Measurements from ENCODE around the gene GLYATL3.

Gene GLYATL3

DNA sequence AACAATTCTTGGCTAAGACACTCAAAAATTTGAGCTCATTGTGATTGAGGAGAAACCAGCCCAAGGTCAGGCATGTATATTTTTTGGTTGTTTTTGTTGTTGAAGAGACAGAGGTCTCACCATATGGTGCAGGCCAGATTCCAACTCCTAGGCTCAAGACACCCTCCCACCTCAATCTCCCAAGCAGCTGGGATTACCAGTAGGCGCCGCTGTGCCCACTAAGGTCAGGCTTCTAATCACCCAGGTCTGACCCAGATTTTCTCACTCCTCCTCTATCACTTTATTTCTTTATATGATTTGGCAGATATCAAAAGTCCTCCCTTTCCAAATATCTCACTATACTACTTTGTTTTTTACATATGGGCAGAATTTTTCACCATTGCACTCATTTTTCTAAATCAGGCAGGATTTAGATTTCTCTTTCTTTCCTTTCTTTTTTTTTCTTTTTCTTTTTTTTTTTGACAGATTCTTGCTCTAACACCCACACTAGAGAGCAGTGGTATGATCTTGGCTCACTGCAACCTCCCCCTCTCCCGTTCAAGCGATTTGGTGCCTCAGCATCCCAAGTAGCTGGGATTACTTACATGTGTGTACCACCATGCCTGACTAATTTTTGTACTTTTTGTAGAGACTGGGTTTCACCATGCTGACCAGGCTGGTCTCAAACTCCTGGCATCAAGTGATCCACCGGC is 49.0 kb downstream of the GLYATL3 start:
- no peak for DNase-seq (ENCODE audit: low read depth, low spot score)

DNA sequence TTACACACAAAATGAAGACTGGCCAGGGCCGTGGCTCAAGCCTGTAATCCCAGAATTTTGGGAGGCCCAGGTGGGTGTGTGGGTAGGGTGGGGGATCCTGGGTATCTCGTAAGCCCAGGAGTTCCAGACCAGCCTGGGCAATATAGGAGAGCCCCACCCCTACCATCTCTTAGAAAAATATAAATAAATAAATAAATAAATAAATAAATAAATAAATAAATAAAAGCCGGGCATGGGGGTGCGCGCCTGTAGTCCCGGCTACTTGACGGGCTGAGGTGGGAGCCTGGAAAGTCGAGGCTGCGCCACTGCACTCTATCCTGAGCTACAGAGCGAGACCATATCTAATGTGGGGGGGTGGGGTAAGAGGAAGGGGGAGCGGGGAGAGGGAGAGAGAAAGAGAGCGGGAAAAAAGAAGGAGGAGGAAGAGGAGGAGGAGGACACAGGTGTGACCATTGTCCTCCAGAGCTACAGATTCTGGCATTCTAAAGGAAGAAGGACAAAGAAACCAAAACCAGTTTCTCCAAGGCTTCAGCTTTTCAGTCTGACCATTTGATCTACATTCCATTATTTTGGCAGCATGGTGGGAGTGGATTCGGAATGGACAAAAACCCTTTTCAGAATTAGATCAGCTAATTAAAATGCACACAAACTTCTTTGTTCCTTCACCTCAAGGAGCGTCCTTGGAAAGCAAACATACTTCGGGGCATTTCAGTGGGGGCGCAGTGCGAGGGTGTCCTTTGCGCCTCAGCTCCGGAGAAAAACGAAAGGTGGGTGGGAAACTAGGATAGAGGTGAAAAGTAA is 50.2 kb downstream of the GLYATL3 start:
- no peak for DNase-seq (ENCODE audit: low read depth, low spot score)

DNA sequence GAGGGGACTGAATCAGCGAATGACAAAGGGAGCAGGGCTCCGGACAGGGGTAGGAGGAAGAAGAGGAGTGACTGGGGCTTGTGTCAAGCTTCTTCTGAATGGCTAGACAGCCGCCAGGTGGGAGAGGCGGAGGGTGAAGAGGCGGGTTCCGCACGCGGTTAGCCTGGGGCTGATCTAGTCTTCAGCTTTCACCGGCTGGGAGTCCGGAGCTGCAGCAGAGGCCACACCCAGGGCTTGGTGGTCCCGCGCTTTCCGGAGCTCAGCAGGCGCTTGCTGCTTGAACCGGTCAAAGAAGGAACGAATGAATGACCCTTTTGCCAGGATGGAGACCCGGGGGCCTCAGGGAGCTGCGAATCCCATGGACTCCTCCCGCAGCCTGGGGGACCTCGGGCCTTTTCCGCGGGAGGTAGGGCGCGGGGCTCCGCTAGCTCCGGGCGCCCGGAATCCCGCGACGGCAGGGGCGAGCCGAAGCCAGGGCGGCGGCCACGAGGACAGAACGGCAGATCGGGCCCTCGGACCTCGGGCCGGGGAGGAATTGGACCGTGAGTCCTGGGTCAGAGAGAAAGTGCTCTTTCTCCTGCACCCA is 50.9 kb downstream of the GLYATL3 start, which contains the start of gene C6orf141:
TSS of gene C6orf141 (plus strand) at position 177 of the 586 bp plus-strand sequence. CDS start at position 302, 125 bp downstream.
- DNase-seq (ENCODE audit: low read depth, low spot score): no peak

DNA sequence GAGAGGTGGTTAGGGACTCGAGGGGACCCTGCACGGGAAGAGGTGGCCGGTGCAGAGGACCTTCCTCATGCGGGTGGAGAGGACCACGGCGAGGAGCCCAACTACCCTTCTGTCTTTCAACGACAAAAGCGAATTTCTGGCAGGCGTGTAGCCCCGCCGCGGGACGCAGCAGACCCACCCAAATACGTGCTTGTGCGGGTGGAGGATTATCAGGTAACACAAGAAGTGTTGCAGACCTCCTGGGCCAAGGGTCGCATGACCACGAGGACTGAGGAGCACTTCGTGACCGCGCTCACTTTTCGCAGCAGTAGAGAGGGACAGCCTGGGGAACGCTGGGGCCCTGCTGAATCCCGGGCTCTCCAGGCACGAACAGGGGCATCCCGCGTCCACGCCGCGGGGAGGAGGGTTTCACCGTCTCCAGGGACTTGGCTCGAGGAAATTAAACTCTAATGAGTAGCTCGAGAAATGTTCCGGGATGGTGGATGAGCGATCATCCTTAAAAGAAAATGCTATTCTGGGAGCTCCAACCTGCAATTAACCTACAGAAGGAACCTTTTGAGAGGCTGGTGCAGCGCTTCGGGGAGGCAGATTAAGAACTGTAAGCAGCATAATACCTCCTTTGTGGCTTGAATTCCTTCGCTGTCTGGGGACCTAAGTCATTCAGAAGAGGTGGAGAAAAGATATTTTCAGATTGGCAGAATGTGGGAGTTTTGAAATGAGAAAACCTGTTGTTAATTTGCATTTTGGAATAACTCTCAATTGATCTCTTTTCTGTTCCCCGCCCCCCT is 51.5 kb downstream of the GLYATL3 start:
- no peak for DNase-seq (ENCODE audit: low read depth, low spot score)

DNA sequence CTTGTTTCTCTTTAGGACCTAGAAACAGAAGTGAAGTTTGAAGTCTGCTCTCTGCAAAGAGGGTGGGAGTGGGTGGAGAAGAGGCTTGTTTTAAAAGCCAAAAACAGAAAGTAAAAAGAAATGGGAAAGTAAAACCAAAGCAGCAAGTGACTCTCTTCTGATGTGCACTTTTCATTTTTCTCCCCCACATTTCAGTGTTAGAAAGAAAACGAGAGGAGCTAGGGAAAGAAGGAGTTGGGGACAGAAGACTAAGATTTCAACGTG is 52.1 kb downstream of the GLYATL3 start:
- no peak for DNase-seq (ENCODE audit: low read depth, low spot score)

DNA sequence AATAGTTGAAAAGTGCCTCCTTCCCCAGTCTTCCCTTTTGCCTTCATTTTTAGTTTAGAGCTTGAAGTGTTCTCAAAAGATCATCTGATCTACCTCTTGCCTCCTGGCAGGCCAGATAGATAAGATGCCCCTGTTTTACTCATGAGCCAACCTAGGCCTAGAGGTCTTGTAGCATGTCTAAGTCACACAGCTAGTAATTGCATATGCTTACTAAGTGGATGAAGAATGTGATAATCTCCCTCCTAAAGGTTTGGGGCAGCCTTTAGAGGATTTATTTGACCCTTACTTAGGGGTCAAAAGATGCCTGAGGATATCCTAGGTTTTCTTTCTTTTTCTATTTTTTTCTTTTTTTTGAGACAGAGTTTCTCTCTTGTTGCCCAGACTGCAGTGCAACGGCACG is 52.9 kb downstream of the GLYATL3 start:
- no peak for DNase-seq (ENCODE audit: low read depth, low spot score)

DNA sequence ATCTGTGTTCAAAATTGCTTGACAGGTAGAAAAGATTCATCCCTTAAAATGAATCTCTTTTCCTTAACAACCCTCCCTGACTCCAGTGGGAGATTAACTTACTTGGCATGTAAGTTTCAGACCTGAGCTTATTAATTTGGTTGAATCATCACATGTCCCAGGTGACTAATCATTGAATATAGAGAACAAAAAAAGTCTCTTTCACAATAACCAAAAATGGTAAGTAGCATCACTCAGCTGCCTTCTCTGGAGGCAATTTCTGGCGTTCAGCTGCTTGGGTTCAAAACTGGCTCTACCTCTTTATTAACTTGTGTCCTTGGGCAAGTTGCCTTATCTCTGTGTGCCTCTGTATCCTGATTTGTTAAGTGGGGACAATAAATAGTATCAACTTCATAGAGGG is 53.7 kb downstream of the GLYATL3 start:
- no peak for DNase-seq (ENCODE audit: low read depth, low spot score)

DNA sequence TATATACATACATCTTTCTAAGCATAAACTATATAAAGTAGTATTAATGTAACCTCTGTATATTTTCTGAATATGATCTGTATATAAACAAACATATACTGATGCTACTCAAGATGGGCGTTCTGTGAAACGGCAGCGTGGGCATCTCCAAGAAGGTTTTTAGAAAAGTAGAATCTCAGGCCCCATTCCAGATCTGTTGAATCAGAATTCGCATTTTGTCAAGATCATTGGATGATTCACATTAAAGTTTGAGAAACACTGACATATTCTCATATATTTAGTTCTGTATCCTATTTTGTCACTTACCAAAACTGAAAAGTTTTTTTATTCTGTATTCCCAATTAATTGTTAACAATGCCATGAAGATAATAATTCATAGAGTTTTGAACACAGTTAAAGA is 56.2 kb downstream of the GLYATL3 start:
- DNase-seq (ENCODE audit: low read depth, low spot score): no peak

DNA sequence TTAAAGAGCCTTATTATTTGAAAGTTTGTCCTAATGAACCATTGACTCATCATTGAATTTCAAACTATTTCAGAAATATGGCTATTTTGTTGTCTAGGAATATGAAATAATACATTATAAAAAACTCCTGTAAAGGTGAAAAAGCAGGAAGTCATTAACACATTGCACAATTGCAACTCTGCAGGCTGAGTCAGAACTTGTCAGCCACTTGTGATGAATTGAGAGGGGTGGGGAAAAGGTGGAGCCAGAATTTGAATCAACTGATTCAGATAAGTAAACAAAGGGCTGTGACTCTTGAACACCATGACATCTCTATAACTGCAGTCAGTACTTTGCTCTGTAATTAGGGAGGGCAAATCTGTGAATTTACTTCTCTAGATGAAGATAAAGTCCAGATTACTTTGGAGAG is 56.7 kb downstream of the GLYATL3 start:
- no peak for DNase-seq (ENCODE audit: low read depth, low spot score)

DNA sequence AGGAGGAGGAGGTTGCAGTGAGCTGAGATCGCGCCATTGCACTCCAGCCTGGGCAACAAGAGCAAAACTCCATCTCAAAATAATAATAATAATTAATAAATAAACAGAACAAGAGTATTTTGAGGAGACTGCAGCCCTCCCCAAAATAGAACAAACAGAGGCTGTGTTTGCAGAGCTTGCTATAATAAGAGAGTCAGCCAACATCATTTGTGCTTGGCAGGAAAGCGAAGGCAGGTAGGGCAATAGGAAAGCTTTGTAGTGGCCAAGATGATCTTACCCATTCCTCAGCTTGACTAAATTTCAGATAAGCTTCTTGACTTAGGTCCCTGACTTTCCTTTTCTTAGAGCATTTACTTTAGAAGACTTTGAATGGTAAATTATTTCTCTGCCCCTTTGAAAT is 57.5 kb downstream of the GLYATL3 start:
- DNase-seq (ENCODE audit: low read depth, low spot score): no peak

DNA sequence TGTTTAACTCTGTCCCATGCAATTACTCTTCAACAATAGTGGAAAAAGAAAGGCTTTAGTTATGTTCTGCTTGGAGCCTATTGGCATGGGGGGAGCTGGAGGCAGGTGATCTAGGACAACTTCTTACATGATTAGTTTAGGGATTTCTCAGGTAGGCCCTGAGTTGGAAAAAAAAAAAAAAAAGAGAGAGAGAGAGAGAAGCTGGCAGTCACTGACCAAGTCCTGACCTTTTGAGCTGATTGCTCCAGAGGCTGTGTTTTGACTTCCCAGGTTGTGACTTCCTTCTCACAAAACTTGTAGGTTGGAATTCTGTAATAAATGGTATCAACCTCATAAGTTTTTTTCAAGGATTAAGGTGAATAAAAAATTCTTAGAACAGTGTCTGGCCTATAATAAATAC is 58.5 kb downstream of the GLYATL3 start:
- no peak for DNase-seq (ENCODE audit: low read depth, low spot score)

DNA sequence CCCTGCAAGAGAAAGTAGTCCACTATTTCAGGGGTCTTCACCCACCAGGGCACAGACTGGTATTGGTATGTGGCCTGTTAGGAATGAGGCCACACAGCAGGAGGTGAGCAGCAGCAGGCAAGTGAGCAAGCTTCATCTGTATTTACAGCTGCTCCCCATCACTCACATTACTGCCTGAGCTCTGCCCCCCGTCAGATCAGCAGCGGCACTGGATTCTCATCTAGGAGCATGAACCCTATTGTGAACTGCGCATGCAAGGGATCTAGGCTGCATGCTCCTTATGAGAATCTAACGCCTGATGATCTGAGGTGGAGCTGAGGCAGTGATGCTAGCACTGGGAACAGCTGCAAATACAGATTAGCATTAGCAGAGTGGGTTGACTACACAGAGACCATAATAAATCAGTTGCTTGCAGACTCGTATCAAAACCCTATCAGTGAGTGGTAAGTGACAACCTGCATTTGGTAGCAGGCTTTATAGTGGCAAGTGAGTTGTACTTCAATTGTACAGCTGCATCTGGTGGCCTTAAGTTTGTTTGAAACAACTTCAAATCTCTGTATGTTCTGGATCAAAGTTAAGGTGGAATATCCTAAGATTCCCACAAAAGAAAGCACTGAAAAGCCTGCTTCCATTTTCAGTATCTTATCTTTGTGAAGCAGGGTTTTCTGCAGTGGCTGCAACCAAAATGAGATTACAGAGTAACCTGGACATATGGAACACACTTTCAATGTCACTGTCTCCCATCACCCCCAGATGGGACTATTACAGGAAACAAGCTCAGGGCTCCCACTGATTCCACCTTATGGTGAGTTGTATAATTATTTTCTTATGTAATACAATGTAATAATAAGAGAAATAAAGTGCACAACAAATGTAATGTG is 63.5 kb downstream of the GLYATL3 start:
- DNase-seq (ENCODE audit: low read depth, low spot score): no peak

DNA sequence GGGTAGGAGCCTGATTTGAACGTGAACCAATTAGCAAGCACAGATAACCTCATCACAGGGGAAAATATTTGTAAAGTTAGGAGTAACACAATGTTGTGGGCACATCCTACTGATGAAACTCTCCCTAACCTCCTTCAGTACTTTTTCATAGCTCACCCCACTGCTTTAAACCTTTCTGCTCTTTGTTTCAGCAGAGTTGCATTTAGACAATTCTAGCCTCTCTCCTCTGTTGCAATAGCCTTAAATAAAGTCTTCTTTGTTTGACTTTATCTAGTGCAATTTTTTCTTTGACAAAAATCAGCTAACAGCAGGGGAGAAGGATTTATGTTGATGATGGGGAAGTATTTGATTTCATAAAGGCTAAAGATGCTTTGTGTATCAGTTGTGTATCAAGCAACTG is 64.8 kb downstream of the GLYATL3 start:
- no peak for DNase-seq (ENCODE audit: low read depth, low spot score)

DNA sequence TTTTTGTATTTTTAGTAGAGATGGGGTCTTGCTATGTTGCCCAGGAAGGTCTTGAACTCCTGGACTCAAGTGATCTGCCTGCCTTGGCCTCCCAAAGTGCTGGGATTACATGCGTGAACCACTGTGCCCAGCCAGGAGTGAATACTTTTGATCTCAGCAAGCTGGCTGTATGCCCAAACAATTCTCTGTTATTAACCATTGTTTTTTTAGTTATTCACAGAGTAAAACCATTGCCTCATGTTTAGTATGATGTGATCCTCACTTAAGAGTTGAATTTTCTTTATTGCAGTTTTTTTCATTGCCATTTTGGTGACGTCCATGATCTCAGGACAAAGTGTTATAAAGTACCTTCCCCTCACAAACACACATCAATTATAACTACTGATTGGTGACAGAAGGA is 65.5 kb downstream of the GLYATL3 start:
- no peak for DNase-seq (ENCODE audit: low read depth, low spot score)

DNA sequence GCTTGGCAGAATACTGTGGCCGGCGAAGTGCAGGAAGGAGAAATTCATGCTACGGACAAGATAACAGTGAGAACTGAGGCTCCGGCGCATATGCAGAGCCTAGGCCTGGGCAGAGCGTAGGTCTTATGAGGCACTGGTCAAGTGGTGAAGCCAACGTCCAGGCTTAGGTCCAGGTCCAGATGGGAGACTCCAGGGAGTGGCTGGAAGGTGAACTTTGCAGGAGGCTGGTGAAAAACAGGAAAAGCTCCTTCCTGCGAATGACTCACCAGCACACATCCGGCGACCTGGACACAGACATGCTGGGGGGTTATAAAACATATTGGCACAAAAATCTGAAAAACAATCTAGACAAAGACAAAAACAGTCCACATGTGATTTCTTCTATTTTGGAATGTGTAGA is 66.1 kb downstream of the GLYATL3 start:
- no peak for DNase-seq (ENCODE audit: low read depth, low spot score)

DNA sequence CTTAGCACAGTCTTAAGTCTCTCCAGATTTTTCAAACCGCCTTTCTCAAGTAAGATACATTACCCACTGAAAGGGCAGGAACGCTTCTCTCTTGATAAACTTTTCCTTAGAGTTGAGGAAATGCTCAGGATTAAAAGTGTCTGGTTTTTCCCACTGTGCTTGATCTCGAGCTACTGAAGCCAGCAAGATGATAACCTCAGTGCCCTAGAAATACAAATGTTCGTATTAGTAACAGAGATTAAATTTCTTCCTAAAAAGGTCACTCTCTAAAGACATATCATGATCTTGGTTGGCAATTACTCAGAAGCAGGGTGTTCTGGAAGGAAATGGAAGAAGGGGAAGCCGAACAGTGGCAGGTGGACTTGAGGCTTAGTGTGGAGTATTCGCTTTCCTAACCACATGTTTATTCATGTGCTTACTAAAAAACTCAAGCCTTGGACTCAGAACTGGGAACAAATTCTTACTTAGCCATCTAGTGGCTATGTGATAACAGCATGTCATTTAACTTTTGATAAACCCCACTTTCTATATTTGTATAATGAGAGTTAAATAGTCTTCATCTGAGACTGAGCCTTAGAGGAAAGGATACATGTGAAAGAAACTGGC is 70.9 kb downstream of the GLYATL3 start:
- DNase-seq (ENCODE audit: low read depth, low spot score): no peak

DNA sequence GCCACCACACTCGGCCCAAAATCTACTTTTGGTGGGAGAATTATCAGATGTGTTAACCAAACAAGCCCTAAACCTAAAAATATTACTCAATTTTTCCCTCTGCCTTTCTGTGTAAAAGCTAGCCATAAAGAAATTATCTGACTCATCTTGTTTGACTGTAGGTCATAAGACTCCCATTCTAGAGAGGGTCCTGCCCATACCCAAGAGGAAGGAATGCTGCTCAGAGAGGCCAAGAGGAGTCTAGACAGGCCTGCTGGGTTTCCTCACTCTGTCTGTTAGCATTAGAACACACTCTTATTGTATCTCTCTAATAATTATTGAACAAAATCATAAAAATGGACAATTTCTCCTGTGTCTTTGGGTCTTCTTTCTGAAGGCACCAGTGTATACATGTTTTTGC is 76.9 kb downstream of the GLYATL3 start:
- no peak for DNase-seq (ENCODE audit: low read depth, low spot score)
